HG02943 (cell line): ENCODE data around the gene SLC28A3.

Experiments used
- ATAC-seq: cut with Tn5 transposase; IDR thresholded peaks from one replicate; pipeline ENCODE4 v1.9.1; 2021; ENCODE audit warnings: mild to moderate bottlenecking, low read depth, moderate library complexity; ENCODE audit not compliant: unreplicated experiment

SLC28A3 gene

GRCh38 chr9:84301851-84302250, 38.7 kb downstream of the SLC28A3 start:
- no peak for ATAC-seq

- ATAC-seq = no peak
Observed at GRCh38 chr9:84300271-84300670, 40.3 kb downstream of the SLC28A3 start.

GRCh38 chr9:84297162-84297821, 43.3 kb downstream of the SLC28A3 start:
- no peak for ATAC-seq

GRCh38 chr9:84296146-84296843, 44.3 kb downstream of the SLC28A3 start:
- ATAC-seq = no peak

- no peak for ATAC-seq
Observed at GRCh38 chr9:84294241-84294950, 46.2 kb downstream of the SLC28A3 start.

GRCh38 chr9:84293001-84293798, 47.4 kb downstream of the SLC28A3 start:
- ATAC-seq = peak; percentile 67

GRCh38 chr9:84285381-84285780, 55.2 kb downstream of the SLC28A3 start:
- ATAC-seq = no peak

GRCh38 chr9:84283946-84284345, 56.6 kb downstream of the SLC28A3 start:
- ATAC-seq = no peak

- no peak for ATAC-seq
Observed at GRCh38 chr9:84278130-84278529, 62.4 kb downstream of the SLC28A3 start.

- ATAC-seq = no peak
Observed at GRCh38 chr9:84277646-84278045, 62.9 kb downstream of the SLC28A3 start.

GRCh38 chr9:84276741-84277140, 63.8 kb downstream of the SLC28A3 start:
- no peak for ATAC-seq

GRCh38 chr9:84271921-84272556, 68.5 kb downstream of the SLC28A3 start:
- ATAC-seq = no peak

GRCh38 chr9:84271531-84271900, 69.0 kb downstream of the SLC28A3 start:
- no peak for ATAC-seq

GRCh38 chr9:84270847-84271530, 69.6 kb downstream of the SLC28A3 start:
- ATAC-seq = no peak

GRCh38 chr9:84266087-84266561, 74.4 kb downstream of the SLC28A3 start:
- no peak for ATAC-seq

- ATAC-seq = no peak
Observed at GRCh38 chr9:84264307-84265029, 76.1 kb downstream of the SLC28A3 start.

- no peak for ATAC-seq
Observed at GRCh38 chr9:84261070-84261746, 79.3 kb downstream of the SLC28A3 start.

- no peak for ATAC-seq
Observed at GRCh38 chr9:84258371-84258770, 82.2 kb downstream of the SLC28A3 start.
